Breast epithelium (tissue), 3 donors: ENCODE data around the gene IL1RAP.

Experiments
- POLR2A ChIP-seq: fragments of 450-650 bp; IDR thresholded peaks from one replicate; pipeline ENCODE4 v1.6.1; 2016; ENCODE audit warnings: antibody characterized with exemption, mild to moderate bottlenecking, moderate library complexity
- TF ChIP-seq, protein P1 (sequence below), 3 donors: fragments of 450-650 bp; IDR thresholded peaks; one replicate each; pipeline ENCODE4 v1.5.1; 2016 to 2017; ENCODE audit warnings: antibody characterized with exemption in 3 of 3, mild to moderate bottlenecking in 3 of 3, moderate library complexity in 3 of 3

DNA sequence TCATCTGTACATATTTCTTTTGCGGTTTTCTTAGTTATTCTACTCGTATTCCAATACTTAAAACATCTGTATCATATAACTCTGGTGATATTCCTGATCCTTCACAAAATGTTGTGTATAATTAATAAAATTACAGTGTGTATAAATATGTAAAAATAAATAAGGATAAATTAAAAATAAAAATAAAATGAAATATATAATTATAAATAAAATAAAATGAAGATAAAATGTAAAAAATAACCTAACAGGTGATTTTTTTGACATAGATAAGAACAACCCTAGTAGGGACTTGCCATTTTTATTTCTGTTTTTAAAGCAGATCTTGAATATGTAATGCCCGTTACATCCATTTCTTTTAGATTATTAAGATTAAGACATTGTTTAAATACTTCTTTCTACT is 25.6 kb downstream of the IL1RAP start:
- no peak for TF ChIP-seq POLR2A
- TF ChIP-seq, protein P1, sequence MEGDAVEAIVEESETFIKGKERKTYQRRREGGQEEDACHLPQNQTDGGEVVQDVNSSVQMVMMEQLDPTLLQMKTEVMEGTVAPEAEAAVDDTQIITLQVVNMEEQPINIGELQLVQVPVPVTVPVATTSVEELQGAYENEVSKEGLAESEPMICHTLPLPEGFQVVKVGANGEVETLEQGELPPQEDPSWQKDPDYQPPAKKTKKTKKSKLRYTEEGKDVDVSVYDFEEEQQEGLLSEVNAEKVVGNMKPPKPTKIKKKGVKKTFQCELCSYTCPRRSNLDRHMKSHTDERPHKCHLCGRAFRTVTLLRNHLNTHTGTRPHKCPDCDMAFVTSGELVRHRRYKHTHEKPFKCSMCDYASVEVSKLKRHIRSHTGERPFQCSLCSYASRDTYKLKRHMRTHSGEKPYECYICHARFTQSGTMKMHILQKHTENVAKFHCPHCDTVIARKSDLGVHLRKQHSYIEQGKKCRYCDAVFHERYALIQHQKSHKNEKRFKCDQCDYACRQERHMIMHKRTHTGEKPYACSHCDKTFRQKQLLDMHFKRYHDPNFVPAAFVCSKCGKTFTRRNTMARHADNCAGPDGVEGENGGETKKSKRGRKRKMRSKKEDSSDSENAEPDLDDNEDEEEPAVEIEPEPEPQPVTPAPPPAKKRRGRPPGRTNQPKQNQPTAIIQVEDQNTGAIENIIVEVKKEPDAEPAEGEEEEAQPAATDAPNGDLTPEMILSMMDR (IDR thresholded peaks at IDR 0.05): no peak
